HepG2 (cell line): ENCODE data around the gene SSTR5. TPM values are rescaled to one million over a fixed set of nuclear protein-coding genes. Genes with fewer than 3 reads are reported as not detected.

Experiments used
- GTF3A ChIP-seq: sonication (generic); formaldehyde crosslinking; conservative IDR thresholded peaks from 2 replicates; pipeline ENCODE4 v1.4.0; 2020; ENCODE audit warnings: mild to moderate bottlenecking, missing genetic modification reagents
- HMGA1 ChIP-seq: sonication (generic); formaldehyde crosslinking; conservative IDR thresholded peaks from 2 replicates; pipeline ENCODE4 v1.4.0; 2020; ENCODE audit warnings: missing genetic modification reagents
- KDM2A ChIP-seq: sonication (generic); formaldehyde crosslinking; IDR thresholded peaks from 2 replicates; pipeline ENCODE4 v1.4.0; 2020; ENCODE audit warnings: low read depth, missing genetic modification reagents, borderline replicate concordance
- NAIF1 ChIP-seq: sonication (generic); formaldehyde crosslinking; IDR thresholded peaks from 2 replicates; pipeline ENCODE4 v1.5.0; 2020; ENCODE audit warnings: mild to moderate bottlenecking, missing genetic modification reagents, borderline replicate concordance
- NFIC ChIP-seq: IDR thresholded peaks from 2 replicates; pipeline ENCODE4 v1.6.1; 2012; ENCODE audit warnings: mild to moderate bottlenecking, low read length, inconsistent platforms
- NFRKB ChIP-seq: fragments of 450-650 bp; IDR thresholded peaks from 2 replicates; pipeline ENCODE4 v1.6.1; 2017
- POLR2A ChIP-seq, 2 experiments: IDR thresholded peaks; 2 replicates each; pipeline ENCODE4 v1.6.1; 2011; ENCODE audit warnings: low read depth in 2 of 2, low read length in 2 of 2, mild to moderate bottlenecking in 1 of 2, moderate library complexity in 1 of 2; ENCODE audit not compliant: insufficient read depth in 1 of 2
- THAP11 ChIP-seq: IDR thresholded peaks from 2 replicates; pipeline ENCODE4 v1.6.1; 2016; ENCODE audit warnings: missing biosample characterization, missing genetic modification reagents
- ZKSCAN8 ChIP-seq: IDR thresholded peaks from 2 replicates; pipeline ENCODE4 v1.6.1; 2016; ENCODE audit warnings: borderline replicate concordance, missing genetic modification reagents, missing compliant biosample characterization
- ZNF563 ChIP-seq: sonication (generic); formaldehyde crosslinking; IDR thresholded peaks from 2 replicates; pipeline ENCODE4 v1.8.0; 2022; ENCODE audit warnings: mild to moderate bottlenecking, moderate library complexity, missing genetic modification reagents
- polyA plus RNA-seq, 8 experiments: library from polyadenylated mRNA; depleted of rRNA in 3 of 8; stranded (reverse) in 7 of 8; unstranded in 1 of 8; fragments of >200 nt; fragmentation: Illumina TruSeq in 4 of 8; extraction: Trizol in 4 of 8; gene quantifications; 2 replicates each; pipeline versions ENCODE4 v1.2.1 to v1.2.3, GENCODE V29; 2011 to 2016; ENCODE audit warnings: low read depth in 4 of 8, missing spikeins in 1 of 8, mixed read lengths in 1 of 8; ENCODE audit not compliant: insufficient read depth in 1 of 8
- total RNA-seq, 5 experiments: library from RNA; depleted of rRNA; stranded (reverse); fragments of >200 nt; fragmentation: Illumina TruSeq; extraction: Trizol; gene quantifications; 2 replicates each; pipeline ENCODE4 v1.2.3, GENCODE V29; 2016; ENCODE audit warnings: low read depth in 1 of 5
- TF ChIP-seq, protein P1 (sequence below): sonication (generic); formaldehyde crosslinking; IDR thresholded peaks from 2 replicates; pipeline ENCODE4 v1.4.0; 2020; ENCODE audit warnings: missing genetic modification reagents, borderline replicate concordance
- TF ChIP-seq, protein P2 (sequence below): sonication (generic); formaldehyde crosslinking; IDR thresholded peaks from 2 replicates; pipeline ENCODE4 v1.5.1; 2020; ENCODE audit warnings: mild to moderate bottlenecking, missing genetic modification reagents, moderate library complexity

The SSTR5 gene
- total and polyA plus RNA-seq, 2 of the 13 experiments (the other 11 are each of a cell fraction or from before 2014, with no cell fraction given) = 0.20 to 0.49 TPM

DNA sequence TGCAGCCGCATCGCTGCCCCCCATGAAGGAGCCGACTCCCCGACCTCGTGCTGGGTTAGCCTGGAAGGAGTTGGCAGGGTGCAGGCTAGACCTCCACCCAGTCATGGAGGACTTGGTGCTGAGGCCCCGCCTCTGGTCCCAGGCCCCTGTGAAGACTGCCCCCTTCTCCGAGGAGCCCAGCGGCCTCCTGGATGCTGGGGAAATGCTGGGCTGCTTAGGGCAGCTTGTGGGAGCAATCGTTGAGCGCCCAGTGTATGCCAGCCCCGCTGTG lies 1.8 kb downstream of the SSTR5 start (continued):
- TF ChIP-seq, protein P1, sequence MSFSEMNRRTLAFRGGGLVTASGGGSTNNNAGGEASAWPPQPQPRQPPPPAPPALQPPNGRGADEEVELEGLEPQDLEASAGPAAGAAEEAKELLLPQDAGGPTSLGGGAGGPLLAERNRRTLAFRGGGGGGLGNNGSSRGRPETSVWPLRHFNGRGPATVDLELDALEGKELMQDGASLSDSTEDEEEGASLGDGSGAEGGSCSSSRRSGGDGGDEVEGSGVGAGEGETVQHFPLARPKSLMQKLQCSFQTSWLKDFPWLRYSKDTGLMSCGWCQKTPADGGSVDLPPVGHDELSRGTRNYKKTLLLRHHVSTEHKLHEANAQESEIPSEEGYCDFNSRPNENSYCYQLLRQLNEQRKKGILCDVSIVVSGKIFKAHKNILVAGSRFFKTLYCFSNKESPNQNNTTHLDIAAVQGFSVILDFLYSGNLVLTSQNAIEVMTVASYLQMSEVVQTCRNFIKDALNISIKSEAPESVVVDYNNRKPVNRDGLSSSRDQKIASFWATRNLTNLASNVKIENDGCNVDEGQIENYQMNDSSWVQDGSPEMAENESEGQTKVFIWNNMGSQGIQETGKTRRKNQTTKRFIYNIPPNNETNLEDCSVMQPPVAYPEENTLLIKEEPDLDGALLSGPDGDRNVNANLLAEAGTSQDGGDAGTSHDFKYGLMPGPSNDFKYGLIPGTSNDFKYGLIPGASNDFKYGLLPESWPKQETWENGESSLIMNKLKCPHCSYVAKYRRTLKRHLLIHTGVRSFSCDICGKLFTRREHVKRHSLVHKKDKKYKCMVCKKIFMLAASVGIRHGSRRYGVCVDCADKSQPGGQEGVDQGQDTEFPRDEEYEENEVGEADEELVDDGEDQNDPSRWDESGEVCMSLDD = no peak
- peak; percentile 45; the same call in 1 of the 2 replicates for TF ChIP-seq ZKSCAN8 (CRISPR knock-in tag)
- TF ChIP-seq NAIF1 (CRISPR knock-in tag) = no peak
- peak; percentile 49 for TF ChIP-seq KDM2A (CRISPR knock-in tag)
- TF ChIP-seq POLR2A (IDR thresholded peaks at IDR 0.05; ENCODE audit: insufficient read depth in 1 of 2, low read depth in 2 of 2, low read length in 2 of 2) = 0 out of 4 replicates have a peak, but pooled peaks of 1 of the 2 experiments have one; percentile 13
- no peak for TF ChIP-seq HMGA1 (CRISPR knock-in tag)
- no peak for TF ChIP-seq NFRKB
- TF ChIP-seq, protein P2, sequence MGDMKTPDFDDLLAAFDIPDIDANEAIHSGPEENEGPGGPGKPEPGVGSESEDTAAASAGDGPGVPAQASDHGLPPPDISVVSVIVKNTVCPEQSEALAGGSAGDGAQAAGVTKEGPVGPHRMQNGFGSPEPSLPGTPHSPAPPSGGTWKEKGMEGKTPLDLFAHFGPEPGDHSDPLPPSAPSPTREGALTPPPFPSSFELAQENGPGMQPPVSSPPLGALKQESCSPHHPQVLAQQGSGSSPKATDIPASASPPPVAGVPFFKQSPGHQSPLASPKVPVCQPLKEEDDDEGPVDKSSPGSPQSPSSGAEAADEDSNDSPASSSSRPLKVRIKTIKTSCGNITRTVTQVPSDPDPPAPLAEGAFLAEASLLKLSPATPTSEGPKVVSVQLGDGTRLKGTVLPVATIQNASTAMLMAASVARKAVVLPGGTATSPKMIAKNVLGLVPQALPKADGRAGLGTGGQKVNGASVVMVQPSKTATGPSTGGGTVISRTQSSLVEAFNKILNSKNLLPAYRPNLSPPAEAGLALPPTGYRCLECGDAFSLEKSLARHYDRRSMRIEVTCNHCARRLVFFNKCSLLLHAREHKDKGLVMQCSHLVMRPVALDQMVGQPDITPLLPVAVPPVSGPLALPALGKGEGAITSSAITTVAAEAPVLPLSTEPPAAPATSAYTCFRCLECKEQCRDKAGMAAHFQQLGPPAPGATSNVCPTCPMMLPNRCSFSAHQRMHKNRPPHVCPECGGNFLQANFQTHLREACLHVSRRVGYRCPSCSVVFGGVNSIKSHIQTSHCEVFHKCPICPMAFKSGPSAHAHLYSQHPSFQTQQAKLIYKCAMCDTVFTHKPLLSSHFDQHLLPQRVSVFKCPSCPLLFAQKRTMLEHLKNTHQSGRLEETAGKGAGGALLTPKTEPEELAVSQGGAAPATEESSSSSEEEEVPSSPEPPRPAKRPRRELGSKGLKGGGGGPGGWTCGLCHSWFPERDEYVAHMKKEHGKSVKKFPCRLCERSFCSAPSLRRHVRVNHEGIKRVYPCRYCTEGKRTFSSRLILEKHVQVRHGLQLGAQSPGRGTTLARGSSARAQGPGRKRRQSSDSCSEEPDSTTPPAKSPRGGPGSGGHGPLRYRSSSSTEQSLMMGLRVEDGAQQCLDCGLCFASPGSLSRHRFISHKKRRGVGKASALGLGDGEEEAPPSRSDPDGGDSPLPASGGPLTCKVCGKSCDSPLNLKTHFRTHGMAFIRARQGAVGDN = peak; percentile 38; the same call in 1 of the 2 replicates
- TF ChIP-seq GTF3A = no peak
- no peak for TF ChIP-seq THAP11 (CRISPR knock-in tag)
- TF ChIP-seq ZNF563 (CRISPR knock-in tag) = no peak
- no peak for TF ChIP-seq NFIC
